SHP77 treated with DMSO at 0.1 percent for 48 hours (cell line): ENCODE data around the gene RBPJ.

Experiments
- DNase-seq: peaks from one replicate; lab custom pipeline; 2025; lab: John Stamatoyannopoulos, UW

Gene RBPJ

DNA sequence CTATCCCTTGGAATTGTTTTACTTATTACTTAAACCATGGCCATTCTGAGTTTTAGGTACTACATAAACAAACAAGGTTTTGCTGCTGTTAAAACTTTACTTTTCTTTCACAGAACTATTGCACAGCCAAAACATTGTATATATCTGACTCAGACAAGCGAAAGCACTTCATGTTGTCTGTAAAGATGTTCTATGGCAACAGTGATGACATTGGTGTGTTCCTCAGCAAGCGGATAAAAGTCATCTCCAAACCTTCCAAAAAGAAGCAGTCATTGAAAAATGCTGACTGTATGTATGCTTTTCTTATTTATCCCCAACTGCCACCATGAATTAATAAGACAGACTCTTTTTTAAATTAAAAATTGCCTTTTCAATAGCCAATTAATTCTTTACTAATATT lies 99.6 kb downstream of the RBPJ start:
- DNase-seq: no peak

DNA sequence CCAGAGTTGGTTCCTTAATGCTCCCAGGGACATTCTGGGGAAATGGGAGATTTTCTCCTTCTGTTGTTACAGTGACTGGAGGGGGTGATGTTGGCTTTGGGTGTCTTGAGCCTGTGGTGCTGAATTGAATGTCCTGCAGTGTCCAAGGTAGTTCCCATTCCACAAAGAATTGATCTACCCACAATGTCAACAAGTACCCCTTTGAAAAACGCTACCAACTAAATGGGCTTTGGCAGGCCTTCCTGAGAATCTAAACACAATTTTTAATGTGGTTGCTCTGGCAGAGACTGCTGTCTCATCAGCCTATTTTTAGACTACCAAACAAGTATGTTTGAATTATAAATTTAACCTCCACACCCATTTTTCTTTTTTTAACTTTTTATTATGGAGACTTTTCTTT lies 100.1 kb downstream of the RBPJ start:
- no peak for DNase-seq

DNA sequence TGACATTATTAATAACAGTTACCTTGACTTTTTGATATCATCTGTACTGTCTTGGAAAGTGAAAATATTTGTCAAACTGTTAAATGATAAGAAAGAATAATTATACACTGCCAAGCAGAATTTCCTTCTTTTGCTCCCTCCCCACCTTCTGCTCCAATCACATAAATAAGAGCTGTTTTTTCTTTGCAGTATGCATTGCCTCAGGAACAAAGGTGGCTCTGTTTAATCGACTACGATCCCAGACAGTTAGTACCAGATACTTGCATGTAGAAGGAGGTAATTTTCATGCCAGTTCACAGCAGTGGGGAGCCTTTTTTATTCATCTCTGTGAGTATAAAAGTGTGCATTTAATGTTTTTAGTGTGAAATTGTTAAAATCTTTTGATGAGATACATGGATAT lies 103.3 kb downstream of the RBPJ start:
- no peak for DNase-seq

DNA sequence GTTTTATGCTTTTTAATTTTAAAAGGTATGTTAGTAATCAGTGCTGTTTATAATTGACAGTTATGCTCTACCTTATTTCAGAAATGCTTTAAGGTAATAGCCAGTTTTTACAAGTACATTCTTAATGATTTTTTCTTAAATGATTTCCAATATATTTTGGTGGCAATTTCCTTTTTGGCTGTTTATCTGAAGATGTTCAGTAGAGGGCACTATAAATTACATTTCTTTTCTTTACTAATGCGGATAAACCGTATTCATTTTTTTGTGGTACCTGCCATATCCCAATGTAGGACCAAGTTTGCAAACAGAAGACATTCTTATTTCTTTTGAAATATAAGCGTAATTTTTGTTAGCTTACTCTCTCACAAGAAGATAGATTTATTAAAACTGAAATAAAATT lies 104.0 kb downstream of the RBPJ start:
- no peak for DNase-seq

DNA sequence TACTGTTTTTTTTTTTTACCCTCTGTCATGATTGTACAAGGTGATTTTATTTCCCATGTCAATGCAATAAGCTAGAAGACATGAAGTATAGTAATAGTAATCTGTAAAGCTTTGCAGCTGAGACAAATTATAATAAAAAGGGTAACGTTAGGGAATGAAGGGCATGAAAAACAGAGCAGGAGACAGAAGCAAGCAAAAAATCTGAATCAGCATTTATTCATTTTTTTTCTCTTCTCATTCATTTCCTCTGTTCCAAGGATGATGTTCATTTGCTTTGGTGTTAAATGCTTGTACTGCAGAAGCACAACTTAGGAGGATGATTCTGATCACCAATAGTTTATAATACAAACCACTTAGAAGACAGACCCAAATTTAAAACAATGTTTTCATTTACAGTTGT lies 105.1 kb downstream of the RBPJ start:
- no peak for DNase-seq

DNA sequence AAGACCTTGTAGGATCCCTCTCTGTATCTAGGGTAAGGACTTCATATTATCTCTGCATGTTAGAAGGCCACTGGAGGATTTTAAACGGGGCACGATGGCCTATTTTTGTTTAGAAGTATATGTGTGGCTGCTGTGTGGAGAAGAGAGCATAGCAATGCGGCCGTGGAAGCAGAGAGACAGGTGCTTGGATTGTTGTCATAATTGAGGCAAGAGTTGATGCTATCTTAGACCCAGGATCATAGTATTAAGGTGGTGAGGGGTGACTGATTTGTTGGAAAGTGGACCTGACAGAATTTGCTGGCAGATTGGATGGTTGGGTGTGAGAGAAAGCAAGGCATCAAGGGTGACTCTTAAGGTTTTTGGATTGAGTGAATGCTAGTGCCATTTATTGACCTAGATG lies 106.1 kb downstream of the RBPJ start:
- DNase-seq: no peak

DNA sequence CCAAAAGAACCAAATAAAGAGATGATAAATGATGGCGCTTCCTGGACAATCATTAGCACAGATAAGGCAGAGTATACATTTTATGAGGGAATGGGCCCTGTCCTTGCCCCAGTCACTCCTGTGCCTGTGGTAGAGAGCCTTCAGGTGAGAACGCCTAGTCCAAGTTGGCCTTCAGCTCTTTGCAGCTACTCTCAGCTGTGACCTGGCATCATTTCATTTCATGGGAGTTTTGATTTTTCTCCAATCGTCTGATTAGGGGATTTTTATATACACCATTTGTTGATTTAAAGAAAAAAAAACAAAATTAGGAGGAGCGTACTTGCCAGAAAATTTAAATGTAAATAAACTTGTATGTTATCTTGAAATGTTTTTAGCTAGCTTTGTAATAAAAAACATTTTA lies 109.1 kb downstream of the RBPJ start:
- DNase-seq: no peak

DNA sequence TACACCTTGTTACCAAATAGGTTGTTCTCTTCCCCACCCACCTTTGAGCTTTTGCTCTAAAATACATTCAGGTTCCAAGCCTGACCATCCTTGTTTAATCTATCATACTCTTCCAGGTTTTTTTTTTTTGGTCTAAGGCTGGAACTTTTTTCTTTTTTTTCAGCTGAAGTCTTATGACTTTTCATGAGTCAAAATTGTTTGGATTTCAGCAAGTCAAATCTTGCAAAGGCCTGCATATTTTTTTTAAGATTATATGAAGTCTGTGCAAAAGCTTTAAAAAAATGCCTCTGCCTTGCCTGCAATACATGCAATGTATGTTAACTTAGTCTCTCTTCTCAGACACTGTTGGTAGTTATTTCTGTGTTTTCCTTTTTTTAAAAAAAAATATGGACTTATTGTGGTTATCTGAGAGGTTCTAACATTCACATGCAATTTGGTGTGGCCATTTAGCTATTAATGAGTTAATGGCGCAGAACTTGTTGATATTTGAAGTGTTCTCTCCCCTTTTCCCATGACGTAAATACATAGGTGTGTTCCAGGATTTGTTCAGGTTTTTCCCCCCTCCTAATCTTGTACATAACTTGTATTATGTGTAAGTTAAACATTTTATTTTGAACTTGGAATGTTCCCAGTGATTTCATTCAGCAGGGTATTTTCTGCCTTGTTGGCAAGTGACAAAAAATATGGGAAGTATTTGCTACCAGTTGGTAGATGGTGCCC lies 110.8 kb downstream of the RBPJ start:
- no peak for DNase-seq

DNA sequence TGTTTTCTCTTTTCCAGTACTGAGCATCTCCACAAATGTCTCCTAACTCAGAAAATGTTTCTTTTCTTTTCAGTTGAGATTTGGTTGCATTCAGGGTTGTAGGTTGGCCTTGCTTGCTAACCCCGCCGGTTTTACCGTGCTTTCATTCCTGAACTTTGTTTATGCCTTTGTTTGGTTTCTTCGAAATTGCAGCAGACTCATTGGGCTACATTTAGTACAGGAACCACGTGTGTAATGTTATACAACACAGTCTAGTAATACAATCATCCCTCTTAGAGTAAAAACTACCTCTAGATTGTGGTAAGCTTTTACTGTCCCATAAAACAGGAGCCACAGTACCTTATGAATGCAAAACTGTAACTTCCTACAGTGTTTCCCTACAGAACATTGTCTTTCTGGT lies 111.6 kb downstream of the RBPJ start:
- no peak for DNase-seq

DNA sequence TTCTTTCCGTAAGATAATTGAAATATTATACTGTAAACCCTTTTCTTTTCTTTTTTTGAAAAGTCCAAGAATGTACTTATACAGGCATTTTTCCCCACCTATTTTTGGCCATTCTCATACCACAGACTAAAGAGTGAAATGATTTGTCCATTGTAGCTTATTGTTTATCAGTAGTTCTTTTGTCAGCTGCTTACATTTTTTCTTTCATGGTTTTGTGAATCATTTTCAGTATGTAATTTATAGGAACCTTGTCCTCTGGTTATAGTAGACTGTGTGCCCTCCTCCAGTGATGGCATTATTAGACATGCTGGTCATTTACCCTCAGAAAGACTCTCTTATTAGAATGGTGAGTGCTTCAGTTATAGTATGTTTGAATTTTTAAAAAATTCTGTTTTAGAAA lies 112.7 kb downstream of the RBPJ start:
- no peak for DNase-seq

DNA sequence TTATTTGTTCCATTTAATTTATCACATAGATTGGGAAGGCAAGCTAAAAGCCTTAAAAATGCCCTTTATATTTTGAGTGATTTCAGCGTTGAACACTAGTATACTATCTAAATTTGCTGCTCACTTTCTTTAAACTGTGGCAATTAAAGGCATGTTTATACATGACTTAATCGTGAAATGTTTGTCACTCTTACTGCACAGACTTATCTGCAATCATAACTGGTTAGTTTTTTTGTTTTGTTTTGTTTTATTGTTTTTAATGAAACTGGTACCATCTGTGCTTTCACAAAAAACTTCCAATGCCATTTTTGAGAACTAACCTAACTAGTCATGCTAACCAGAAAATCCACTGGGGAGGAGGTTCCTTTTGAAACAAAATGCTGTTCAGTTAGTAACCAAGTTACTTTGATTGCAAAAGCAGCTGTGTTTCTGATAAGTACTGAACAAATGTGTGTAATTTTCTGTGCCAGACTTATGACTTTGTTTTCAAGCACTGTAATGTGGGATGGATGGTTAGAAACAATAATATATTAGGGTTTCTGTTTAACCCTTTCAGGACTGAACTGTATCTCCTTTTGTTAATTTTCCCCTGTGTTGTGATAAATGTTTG lies 113.3 kb downstream of the RBPJ start:
- no peak for DNase-seq

DNA sequence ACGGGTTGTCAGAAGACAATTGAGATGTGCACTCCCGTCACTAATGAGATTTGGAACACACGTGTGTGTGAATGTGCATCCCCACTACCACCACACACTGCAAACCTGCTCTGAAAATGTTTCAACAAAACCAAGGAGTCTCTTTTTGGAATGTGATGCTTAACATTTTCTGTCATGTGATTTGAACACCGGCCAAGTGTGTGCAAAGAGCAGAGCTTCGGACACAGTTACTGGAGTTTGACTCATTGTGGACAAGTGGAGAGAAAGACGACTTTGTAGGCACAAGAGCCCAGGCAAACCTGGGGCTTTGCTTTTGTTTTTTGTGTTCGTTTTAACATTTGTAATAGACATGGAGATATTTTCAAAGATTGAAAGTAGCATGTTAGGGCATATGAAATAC lies 120.3 kb downstream of the RBPJ start:
- no peak for DNase-seq

DNA sequence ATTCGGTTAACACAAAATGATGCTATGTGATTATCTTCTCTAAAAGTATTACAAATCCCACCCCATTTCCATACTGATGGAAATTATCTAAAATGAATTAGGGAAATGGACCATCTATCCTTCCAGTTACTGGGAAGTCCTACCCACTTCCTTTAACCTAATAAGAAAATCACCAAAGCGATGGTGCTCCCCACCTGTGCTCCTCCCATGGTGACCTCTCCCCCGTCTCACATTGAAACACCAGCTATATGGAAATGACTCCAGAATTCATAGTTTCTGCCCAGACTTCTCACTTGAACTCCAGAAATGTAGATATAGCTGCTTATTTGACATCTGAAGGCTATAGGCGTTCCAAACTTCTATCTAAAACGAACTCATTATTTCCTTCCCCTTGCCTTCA lies 121.0 kb downstream of the RBPJ start:
- no peak for DNase-seq

DNA sequence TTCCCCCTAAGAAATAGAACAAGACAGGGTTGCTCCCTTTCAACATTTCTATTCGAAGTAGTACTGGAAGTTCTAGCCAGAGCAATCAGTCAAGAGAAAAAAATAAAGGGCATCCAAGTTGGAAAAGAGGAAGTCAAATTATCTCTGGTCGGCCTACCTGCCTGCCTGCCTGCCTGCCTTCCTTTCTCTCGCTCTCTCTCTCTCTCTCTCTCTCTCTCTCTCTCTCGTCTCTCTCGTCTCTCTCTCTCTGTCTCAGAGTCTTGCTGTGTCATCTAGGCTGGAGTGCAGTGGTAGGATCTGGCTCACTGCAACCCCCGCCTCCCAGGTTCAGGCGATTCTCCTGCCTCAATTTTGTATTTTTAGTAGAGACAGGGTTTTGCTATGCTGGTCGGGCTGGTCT lies 126.6 kb downstream of the RBPJ start:
- DNase-seq: no peak

DNA sequence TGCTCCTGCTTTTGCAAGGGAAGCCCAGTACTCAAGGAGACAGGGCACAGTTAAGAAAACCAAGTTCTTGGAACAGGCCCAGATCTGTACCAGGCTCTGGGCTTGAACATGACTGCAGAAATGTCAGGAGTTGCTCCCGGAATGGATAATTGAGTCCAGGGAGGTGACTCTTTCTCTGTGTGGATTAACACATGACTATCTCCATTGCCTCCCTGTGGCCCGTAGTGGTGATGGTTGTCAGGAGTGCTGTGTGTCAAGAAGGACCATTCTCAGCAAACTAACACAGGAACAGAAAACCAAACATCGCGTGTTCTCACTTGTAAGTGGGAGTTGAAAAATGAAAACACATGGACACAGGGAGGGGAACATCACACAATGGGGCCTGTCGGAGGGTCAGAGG lies 129.6 kb downstream of the RBPJ start:
- DNase-seq: no peak

DNA sequence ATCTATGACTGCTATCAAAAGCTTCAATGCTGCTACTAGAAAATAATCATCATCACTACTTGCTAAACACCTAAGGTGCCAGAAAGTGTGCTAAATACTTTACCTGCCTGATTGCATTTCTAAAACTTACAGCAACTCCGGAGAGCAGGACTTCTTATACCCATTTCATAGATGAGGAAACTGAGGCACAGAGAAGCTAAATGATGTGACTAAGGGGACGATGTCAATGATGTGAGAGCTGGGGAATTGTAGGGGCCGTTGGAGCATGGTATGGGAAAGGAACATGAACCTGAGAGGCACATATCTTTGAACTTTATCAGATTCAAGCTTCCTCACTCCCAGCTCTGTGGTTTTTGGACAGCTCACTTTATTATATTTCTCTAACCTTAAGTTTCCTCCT lies 130.8 kb downstream of the RBPJ start:
- no peak for DNase-seq

DNA sequence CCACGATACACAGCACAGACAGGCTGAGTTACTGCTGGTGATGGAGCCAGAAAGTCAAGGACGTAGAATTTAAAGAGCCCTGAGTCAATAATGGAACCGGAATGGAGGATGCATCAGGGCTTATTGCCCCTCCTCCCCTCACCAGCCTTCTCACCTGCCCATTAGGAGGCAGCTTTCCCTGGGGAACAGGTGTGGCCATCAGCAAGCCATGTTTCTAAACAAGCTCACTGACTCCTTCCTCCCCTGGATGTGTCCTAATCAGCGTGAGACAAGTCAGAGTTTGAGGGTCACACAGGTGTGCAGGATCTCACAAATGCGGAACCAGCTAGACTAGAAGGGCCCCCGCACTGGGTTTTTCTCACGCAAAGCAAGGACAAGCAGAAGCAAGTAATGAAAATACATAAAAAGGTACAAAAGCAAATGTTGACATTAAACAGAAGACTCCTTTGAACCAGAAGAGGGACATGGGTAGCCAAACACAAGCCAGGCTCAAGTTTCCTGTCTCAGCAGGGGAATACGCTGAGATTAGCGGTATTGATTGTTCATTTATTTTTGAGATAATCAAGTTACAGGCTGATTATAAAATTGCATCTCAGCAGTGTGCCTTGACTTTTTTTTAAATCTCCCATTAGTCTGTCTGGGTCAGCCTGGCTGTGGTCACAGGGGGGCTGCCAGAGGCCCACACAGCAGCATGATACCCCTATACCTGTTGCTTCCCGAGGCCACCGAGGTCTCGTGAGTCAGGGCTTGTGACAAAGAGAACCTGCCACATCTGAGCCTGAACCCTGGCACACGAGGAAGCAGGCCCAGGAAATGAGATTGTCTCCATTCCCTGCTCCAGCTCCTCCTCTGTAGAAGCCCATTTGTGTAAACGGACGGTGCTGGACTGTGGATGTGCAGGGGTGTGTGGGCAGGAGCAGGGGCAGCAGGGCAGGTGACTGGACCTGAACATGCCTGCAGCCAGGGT lies 132.0 kb downstream of the RBPJ start:
- peak; percentile 5 for DNase-seq

DNA sequence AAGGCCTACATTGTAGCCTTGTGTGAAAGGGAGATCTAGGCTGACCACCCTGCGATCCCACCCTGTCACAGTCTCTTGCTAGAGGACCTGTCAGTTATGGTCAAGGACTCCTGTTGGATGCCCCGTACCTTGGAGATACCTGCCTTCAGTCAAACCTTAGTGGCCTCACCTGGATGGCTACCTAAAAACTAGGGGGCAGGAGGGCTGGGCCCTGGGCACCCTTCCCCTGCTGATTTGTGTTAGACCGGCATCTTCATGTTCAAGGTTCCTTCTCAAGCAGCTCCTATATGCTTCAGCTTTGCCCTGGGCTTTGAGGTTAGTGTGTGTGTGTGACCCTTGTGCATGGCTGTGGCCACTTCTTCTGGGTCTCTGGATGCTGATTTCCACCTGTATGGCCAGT lies 134.1 kb downstream of the RBPJ start:
- DNase-seq: no peak

DNA sequence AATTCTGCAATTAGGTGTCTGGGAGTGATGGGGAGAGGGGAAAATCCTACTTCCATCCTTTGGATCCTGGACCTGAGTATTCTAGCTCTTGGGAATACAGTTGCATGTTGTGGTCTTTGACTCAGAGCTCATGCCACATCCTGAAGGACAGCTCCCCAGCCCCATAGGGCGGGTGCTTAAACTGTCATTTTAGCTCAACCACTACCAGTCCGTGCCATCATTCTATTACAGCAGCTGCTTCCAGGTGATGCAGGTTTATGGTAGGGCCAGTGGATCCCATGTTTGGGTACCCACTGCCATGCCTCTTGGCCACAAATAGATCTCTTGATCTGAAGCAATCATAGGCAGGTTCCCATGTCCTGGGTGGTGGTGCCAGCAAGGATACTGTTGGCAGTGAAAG lies 134.8 kb downstream of the RBPJ start:
- DNase-seq: no peak

DNA sequence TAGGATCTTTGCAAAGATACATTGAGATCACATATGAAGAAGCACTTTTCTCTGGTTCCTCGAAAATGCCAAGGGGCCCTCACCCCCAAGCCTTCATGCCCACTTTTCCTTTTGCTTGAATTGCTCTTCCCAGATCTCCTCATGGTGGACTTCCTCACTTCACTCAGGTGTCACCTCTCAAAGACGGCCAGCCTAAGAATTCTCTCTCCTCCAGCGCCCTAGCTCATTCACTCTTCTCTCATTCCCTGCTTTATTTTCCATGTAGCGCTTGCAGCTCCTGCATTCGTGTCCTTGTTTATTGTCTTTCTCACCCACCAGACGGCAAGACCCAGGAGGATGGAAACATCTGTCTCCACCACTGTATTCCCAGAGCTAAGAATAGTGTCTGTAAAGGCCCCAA lies 136.6 kb downstream of the RBPJ start:
- DNase-seq: no peak

DNA sequence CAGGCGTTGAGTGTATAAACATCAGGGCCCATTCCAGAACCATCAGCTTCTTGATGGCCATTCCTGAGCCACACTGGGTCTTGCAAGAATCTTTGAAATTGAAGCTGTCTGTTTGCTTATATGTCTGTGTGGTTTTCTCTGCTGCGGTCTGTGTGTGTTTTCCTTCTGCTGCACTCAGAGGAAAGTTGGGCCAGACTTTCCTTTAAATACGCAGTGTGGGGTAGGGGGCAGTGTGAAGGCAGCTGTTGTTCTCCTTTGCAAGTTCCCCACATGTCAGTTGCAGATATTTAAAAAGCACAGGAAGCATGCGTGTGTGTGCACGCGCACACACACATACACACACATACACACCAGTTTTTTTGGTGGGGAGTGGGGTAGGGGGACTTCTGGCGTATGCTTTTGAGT lies 137.3 kb downstream of the RBPJ start:
- DNase-seq: no peak

DNA sequence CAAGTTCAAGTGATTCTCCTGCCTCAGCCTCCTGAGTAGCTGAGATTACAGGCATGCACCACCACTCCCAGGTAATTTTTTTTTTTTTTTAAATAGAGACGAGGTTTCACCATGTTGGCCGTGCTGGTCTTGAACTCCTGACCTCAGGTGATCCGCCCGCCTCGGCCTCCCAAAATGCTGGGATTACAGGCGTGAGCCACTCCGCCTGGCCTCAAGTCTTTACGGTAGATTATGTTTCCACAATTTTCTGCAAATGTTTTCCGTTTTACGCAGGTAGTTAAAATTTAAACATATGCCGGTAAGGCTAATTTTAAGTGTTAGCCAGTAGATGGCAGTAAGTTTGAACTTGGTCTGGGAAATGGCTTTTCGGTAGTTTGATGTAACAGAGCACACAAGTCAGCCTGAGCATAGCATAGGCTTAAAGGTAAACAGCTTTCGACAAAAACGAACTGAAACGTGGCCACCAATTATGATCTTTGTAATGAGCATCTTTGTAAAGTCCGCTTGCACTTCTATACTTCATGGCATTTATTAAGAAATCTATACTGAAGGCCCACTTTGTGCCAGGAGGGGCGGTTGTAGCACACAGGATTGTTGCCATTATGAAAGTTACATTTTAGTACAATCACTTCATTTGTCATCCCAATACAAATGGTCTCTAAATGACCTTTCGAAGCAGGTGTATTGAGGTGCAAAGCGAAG lies 138.4 kb downstream of the RBPJ start:
- DNase-seq: no peak
